Smooth muscle cell of trachea (primary cell): ENCODE measurements around the gene CYP4Z1. TPM values are rescaled to one million over a fixed set of nuclear protein-coding genes. Genes with fewer than 3 reads are reported as not detected.

Source experiments
- total RNA-seq: library from RNA; depleted of rRNA; stranded (reverse); fragments of >200 nt; gene quantifications from 2 replicates; pipeline ENCODE4 v1.2.1, GENCODE V29; 2014

CYP4Z1 gene, protein sequence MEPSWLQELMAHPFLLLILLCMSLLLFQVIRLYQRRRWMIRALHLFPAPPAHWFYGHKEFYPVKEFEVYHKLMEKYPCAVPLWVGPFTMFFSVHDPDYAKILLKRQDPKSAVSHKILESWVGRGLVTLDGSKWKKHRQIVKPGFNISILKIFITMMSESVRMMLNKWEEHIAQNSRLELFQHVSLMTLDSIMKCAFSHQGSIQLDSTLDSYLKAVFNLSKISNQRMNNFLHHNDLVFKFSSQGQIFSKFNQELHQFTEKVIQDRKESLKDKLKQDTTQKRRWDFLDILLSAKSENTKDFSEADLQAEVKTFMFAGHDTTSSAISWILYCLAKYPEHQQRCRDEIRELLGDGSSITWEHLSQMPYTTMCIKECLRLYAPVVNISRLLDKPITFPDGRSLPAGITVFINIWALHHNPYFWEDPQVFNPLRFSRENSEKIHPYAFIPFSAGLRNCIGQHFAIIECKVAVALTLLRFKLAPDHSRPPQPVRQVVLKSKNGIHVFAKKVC
- not detected in 2 replicates for total RNA-seq

DNA sequence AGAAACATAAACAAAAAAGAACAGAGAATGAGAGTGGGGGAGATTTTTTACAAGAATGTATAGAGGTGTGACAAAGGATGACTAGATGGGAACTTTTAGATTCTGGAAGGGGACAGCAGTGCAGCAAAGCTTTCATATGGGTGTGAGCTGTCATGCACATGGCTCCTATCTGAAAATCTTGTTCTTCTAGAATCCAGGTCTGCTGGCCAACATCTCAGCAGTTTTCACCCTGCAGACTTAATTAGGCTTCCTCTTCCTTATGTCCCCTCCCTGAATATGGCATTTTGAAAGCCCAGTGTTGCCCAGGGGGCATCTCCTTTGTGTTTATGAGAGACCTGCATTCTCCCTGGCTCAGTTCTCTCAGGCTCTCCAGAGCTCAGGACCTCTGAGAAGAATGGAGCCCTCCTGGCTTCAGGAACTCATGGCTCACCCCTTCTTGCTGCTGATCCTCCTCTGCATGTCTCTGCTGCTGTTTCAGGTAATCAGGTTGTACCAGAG, at the start of gene CYP4Z1:
Gene CYP4Z1 (plus strand): TSS at position 135 of the 498 bp plus-strand sequence. CDS start 260 bp downstream, at position 395.

DNA sequence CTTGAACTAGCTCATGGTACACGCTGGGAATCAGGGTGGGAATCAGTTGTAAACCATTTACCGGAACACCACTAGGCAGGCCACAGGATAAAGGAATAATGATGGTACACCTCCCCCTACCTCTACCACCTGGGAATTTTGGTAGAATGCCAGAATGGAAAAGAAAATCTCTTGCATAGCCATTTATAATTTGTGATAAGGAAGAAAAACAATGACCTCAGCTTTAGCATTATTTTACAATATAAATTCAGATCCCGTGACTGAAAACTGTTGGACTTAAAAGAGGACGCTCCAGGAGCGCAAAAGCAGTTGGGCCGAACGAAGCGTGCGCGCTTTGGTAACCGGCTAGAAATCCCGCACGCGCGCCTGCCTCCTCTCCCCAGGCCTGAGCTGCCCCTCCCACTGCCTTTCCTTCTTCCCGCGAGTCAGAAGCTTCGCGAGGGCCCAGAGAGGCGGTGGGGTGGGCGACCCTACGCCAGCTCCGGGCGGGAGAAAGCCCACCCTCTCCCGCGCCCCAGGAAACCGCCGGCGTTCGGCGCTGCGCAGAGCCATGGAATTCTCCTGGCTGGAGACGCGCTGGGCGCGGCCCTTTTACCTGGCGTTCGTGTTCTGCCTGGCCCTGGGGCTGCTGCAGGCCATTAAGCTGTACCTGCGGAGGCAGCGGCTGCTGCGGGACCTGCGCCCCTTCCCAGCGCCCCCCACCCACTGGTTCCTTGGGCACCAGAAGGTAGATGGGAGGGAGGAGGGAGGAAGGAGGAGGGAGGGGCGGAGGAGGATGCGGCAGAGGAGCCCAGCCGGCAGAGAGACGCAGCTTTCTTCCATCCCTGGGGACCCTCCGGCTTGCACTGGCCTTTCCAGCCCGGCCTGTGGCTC, 43.5 kb upstream of the CYP4Z1 start, which contains the start of gene CYP4X1:
Gene CYP4X1 (plus strand): TSS at position 402 of the 873 bp plus-strand sequence. CDS start 149 bp downstream, at position 551.

DNA sequence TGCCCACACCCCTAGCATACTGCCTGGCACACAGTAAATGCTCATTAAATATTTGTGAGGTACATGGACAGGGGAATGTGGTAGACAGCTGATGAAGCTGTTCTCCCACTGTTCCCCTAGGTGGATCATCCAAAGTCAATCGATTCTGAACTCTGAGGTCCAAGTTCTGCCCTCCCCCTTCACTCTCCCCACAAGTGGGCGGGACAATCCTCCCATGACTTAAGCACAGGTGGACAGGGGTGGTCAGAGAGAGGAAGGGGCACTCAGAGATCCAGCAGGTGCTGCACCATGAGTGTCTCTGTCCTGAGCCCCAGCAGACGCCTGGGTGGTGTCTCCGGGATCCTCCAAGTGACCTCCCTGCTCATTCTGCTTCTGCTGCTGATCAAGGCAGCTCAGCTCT, 70.2 kb downstream of the CYP4Z1 start, which contains the start of gene CYP4A22:
Gene CYP4A22 (plus strand): TSS at position 244 of the 400 bp plus-strand sequence. CDS start 45 bp downstream, at position 289.

Other genes with a start within 250 kb of the CYP4Z1 start
- not detected in 2 replicates for gene CYP4A11, start 125.8 kb upstream of the CYP4Z1 start, total RNA-seq
- gene CYP4X1, start 43.6 kb upstream of the CYP4Z1 start, total RNA-seq, result 0.15 and 0.17 TPM in 2 replicates
- not detected in 2 replicates for gene CYP4A22, start 70.2 kb downstream of the CYP4Z1 start, total RNA-seq
- 0.50 TPM in 1 of 2 replicates, not detected in the other for gene PDZK1IP1, start 122.8 kb downstream of the CYP4Z1 start, total RNA-seq
- gene TAL1, start 165.0 kb downstream of the CYP4Z1 start, total RNA-seq, result under 0.01 TPM in 2 replicates
- 2.6 and 11.2 TPM in 2 replicates for gene STIL, start 246.9 kb downstream of the CYP4Z1 start, total RNA-seq